Endothelial cell of umbilical vein (primary cell): ENCODE measurements around the gene TMPRSS11E. TPM values are rescaled to one million over a fixed set of nuclear protein-coding genes. Genes with fewer than 3 reads are reported as not detected.

Source experiments
- BruUV-seq: library from RNA; stranded (reverse); fragments of 400-500 nt; replicated peaks from 2 replicates; lab custom pipeline; 2021; lab: Mats Ljungman, UMichigan
- CTCF ChIA-PET: fragments of 300-600, 350-600 bp; sonication (Branson Sonifier 250); formaldehyde crosslinking; loops from one replicate; lab custom pipeline; 2021; ENCODE audit warnings: antibody characterized with exemption, inconsistent platforms; lab: Charles Lee
- POLR2A ChIA-PET: fragments of 300-600, 350-600 bp; sonication (Branson Sonifier 250); formaldehyde crosslinking; loops from one replicate; lab custom pipeline; 2021; ENCODE audit warnings: antibody characterized with exemption, inconsistent platforms; lab: Charles Lee
- DNase-seq: peaks from one replicate; pipeline ENCODE4 v3.0.0-alpha.2; 2011; ENCODE audit warnings: low read depth, low spot score
- FAIRE-seq: peaks from 2 replicates; lab custom pipeline; 2011; peaks lifted over from hg19 to GRCh38; lab: Jason Lieb, UNC
- H2AFZ ChIP-seq: 2 replicates; pipeline ENCODE4 v1.6.0; 2012; ENCODE audit warnings: low read depth, low read length, control low read depth, inconsistent platforms
- H3K27ac ChIP-seq: 2 replicates; pipeline ENCODE4 v1.5.1; 2011; ENCODE audit warnings: low read depth, mild to moderate bottlenecking, control low read depth, low read length, moderate library complexity; ENCODE audit not compliant: insufficient read depth
- H3K27me3 ChIP-seq, 2 experiments: 2 replicates each; pipeline versions ENCODE4 v1.6.0 to v1.6.1; 2011; ENCODE audit warnings: low read length in 2 of 2, mixed read lengths in 1 of 2; ENCODE audit not compliant: control insufficient read depth in 2 of 2, insufficient read depth in 2 of 2
- H3K36me3 ChIP-seq, 2 experiments: 2 replicates in 1 of 2; 3 replicates in 1 of 2; pipeline ENCODE4 v1.5.1; 2011; ENCODE audit warnings: low read length in 2 of 2, mild to moderate bottlenecking in 1 of 2, moderate library complexity in 1 of 2; ENCODE audit not compliant: control insufficient read depth in 2 of 2, insufficient read depth in 2 of 2; ENCODE audit errors: extremely low read depth in 1 of 2
- H3K4me1 ChIP-seq: 3 replicates; pipeline ENCODE4 v1.5.1; 2011; ENCODE audit warnings: mild to moderate bottlenecking, low read length; ENCODE audit not compliant: control insufficient read depth, insufficient read depth; ENCODE audit errors: extremely low read depth
- H3K4me2 ChIP-seq: 2 replicates; pipeline ENCODE4 v1.6.1; 2011; ENCODE audit warnings: low read length, control low read depth, mixed read lengths; ENCODE audit not compliant: insufficient read depth
- H3K4me3 ChIP-seq, 3 experiments: fragments of 200-600 bp in 1 of 3; sonication (generic), shearing (Covaris generic) in 1 of 3; replicated peaks in 1 of 3; 2 replicates each; pipeline ENCODE4 v1.5.1; 2011 to 2016; ENCODE audit warnings: control low read depth in 3 of 3, low read length in 3 of 3, mild to moderate bottlenecking in 2 of 3, inconsistent platforms in 1 of 3, low read depth in 1 of 3, moderate library complexity in 1 of 3; ENCODE audit not compliant: insufficient read depth in 1 of 3
- H3K79me2 ChIP-seq: 2 replicates; pipeline ENCODE4 v1.6.0; 2012; ENCODE audit warnings: low read length, inconsistent platforms; ENCODE audit not compliant: control insufficient read depth, insufficient read depth
- H3K9ac ChIP-seq: replicated peaks from 2 replicates; pipeline ENCODE3; 2011; ENCODE audit warnings: low read length, control low read depth; ENCODE audit not compliant: insufficient read depth; ENCODE audit errors: extremely low read depth
- H3K9me1 ChIP-seq: replicated peaks from 3 replicates; pipeline ENCODE4 v1.6.0; 2011; ENCODE audit warnings: mild to moderate bottlenecking, low read length; ENCODE audit not compliant: control insufficient read depth, insufficient read depth; ENCODE audit errors: extremely low read depth
- H3K9me3 ChIP-seq: replicated peaks from 2 replicates; pipeline ENCODE4 v1.5.1; 2012; ENCODE audit warnings: low read length, inconsistent platforms; ENCODE audit not compliant: control insufficient read depth, insufficient read depth
- H4K20me1 ChIP-seq: replicated peaks from 2 replicates; pipeline ENCODE3; 2011; ENCODE audit warnings: mild to moderate bottlenecking, low read length; ENCODE audit not compliant: control insufficient read depth, insufficient read depth; ENCODE audit errors: extremely low read depth
- CTCF ChIP-seq, 2 donors: IDR thresholded peaks; 1 replicate in 1 of 2; 2 replicates in 1 of 2; pipeline ENCODE4 v1.5.1; 2011; ENCODE audit warnings: low read length in 2 of 2, mild to moderate bottlenecking in 2 of 2, moderate library complexity in 2 of 2, control low read depth in 1 of 2, inconsistent platforms in 1 of 2, low read depth in 1 of 2; ENCODE audit not compliant: insufficient read depth in 1 of 2; ENCODE audit errors: extremely low read depth in 1 of 2
- EZH2 ChIP-seq: IDR thresholded peaks from 2 replicates; pipeline ENCODE4 v1.6.1; 2012; ENCODE audit warnings: borderline replicate concordance, low read depth, mild to moderate bottlenecking, moderate library complexity, low read length, inconsistent platforms; ENCODE audit not compliant: severe bottlenecking
- FOS ChIP-seq: IDR thresholded peaks from 2 replicates; pipeline ENCODE4 v1.6.1; 2011; ENCODE audit warnings: mild to moderate bottlenecking, low read length, moderate library complexity, borderline replicate concordance; ENCODE audit not compliant: insufficient read depth
- GATA2 ChIP-seq: IDR thresholded peaks from 2 replicates; pipeline ENCODE4 v1.7.0; 2011; ENCODE audit warnings: low read depth, mild to moderate bottlenecking, moderate library complexity, mixed read lengths, low read length; ENCODE audit not compliant: insufficient read length, insufficient read depth
- JUN ChIP-seq: IDR thresholded peaks from 2 replicates; pipeline ENCODE4 v1.6.1; 2011; ENCODE audit warnings: borderline replicate concordance, low read depth; ENCODE audit not compliant: insufficient read length, insufficient read depth
- MYC ChIP-seq: IDR thresholded peaks from one replicate; pipeline ENCODE4 v1.6.1; 2011; ENCODE audit warnings: mild to moderate bottlenecking, low read depth, low read length
- POLR2A ChIP-seq: IDR thresholded peaks from 2 replicates; pipeline ENCODE4 v1.6.1; 2012; ENCODE audit warnings: low read depth, mild to moderate bottlenecking, control low read depth, low read length
- POLR2AphosphoS5 ChIP-seq: IDR thresholded peaks from 2 replicates; pipeline ENCODE4 v1.6.1; 2012; ENCODE audit warnings: low read depth, mild to moderate bottlenecking, control low read depth, low read length, moderate library complexity; ENCODE audit not compliant: insufficient read depth
- dilution Hi-C: fragments of 300-500 bp; cut with MboI; formaldehyde crosslinking; loops from one replicate; pipeline ENCODE4 v1.15.0; 2019; ENCODE audit warnings: low sequenced_read_pairs; ENCODE audit not compliant: extremely low pct_ligation_motif_present
- intact Hi-C: fragments of 100-400 bp; cut with micrococcal nuclease; formaldehyde crosslinking; loops from one replicate; pipeline ENCODE4 v1.10.0; 2022
- polyA plus RNA-seq, 4 experiments: library from polyadenylated mRNA; depleted of rRNA in 3 of 4; stranded (reverse) in 3 of 4; unstranded in 1 of 4; fragments of >200 nt; gene quantifications; 2 replicates each; pipeline versions ENCODE4 v1.2.1 to v1.2.3, GENCODE V29; 2011 to 2012; ENCODE audit warnings: missing spikeins in 1 of 4
- total RNA-seq: library from RNA; stranded (reverse); gene quantifications from 2 replicates; pipeline ENCODE4 v1.2.3, GENCODE V29; 2021
- TF ChIP-seq, protein P1 (sequence below): IDR thresholded peaks from 2 replicates; pipeline ENCODE4 v1.6.1; 2011; ENCODE audit not compliant: insufficient read depth, insufficient read length

TMPRSS11E gene
- total and polyA plus RNA-seq, 2 donors (not counting 3 experiments of a cell fraction or from before 2014, with no cell fraction given), result not detected

DNA sequence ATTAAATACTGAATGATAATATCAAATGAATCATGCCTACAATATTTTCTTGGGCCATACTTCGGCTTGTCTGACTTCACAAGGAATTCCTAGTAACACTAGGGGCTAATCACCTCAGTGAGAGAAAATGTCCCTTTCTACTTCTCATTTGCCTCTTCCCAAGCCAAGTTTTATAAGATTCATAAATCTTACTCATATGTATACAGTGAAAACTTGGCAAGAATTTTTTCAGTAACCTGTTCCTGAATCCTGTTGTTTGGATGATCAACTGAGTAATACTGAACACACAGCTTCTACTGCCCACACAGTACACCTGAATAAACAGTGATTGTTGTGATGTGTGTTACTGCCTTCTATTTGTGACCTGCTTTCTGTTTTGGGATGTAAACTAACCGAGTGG is 16.5 kb downstream of the TMPRSS11E start:
- no TSS peak for BruUV-seq
- Histone ChIP-seq H3K27ac (no peak overlapping the region), H3K36me3 (no peaks in the 10 kb centered on the region), H3K9me1 (no peaks in the 10 kb centered on the region), H3K27me3 (no peaks in the 10 kb centered on the region), H3K4me1 (no peaks in the 10 kb centered on the region), H2AFZ (no peak overlapping the region), H3K4me3 (no peak overlapping the region), H3K9ac (no peak overlapping the region), H3K4me2 (no peak overlapping the region), H3K9me3 (no peaks in the 10 kb centered on the region), H3K79me2 (no peaks in the 10 kb centered on the region), H4K20me1 (no peaks in the 10 kb centered on the region)
- no peak for TF ChIP-seq EZH2
- TF ChIP-seq MYC, result no peak
- TF ChIP-seq, protein P1, sequence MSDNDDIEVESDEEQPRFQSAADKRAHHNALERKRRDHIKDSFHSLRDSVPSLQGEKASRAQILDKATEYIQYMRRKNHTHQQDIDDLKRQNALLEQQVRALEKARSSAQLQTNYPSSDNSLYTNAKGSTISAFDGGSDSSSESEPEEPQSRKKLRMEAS, result no peak
- no peak for TF ChIP-seq POLR2A
- TF ChIP-seq CTCF (IDR thresholded peaks at IDR 0.05; ENCODE audit: extremely low read depth in 1 of 2, insufficient read depth in 1 of 2, low read depth in 1 of 2, low read length in 2 of 2), result no peak
- no peak for TF ChIP-seq FOS
- TF ChIP-seq GATA2, result no peak
- TF ChIP-seq POLR2AphosphoS5, result no peak
- no peak for TF ChIP-seq JUN
- intact Hi-C loops (no loop called here), dilution Hi-C loops (no loop called here)
- ChIA-PET POLR2A (no interaction called here), CTCF (interaction anchor here (0.5 kb wide), 1 partner anchor 15 kb away, joined by 3 read pairs; no protein-coding TSS in a partner anchor)
- DNase-seq (no peak), FAIRE-seq (no peak)
